Hepatocyte (in vitro differentiated cells): ENCODE measurements around the gene ASTN2.

Experiments used
- CTCF ChIP-seq: fragments of 200-600 bp; sonication (generic); IDR thresholded peaks from 2 replicates; pipeline ENCODE4 v1.5.1; 2016; ENCODE audit warnings: antibody characterized with exemption, mild to moderate bottlenecking; ENCODE audit not compliant: poor library complexity
- EZH2phosphoT487 ChIP-seq: fragments of 200-600 bp; sonication (generic); IDR thresholded peaks from one replicate; pipeline ENCODE4 v1.6.1; 2018; ENCODE audit warnings: antibody characterized with exemption, mild to moderate bottlenecking, low read depth, moderate library complexity; ENCODE audit not compliant: unreplicated experiment, severe bottlenecking

GRCh38 chr9:116954731-116955130 lies 460.1 kb downstream of the ASTN2 start:
- TF ChIP-seq CTCF (no peak), EZH2phosphoT487 (no peak)
